Measurements from ENCODE around the gene DOCK11.
A peak's percentile ranks its signal among the peaks of the same experiment; 100 is the strongest.
"Not testable (repeated sequence)": the region's sequence is repeated elsewhere in the genome, so short reads cannot be mapped to it uniquely, and the experiment has no call there.

Gene DOCK11

GRCh38 chrX:118495061-118495921, at the start of gene DOCK11:
Gene DOCK11, plus strand, starts transcription at chrX:118495815. Its CDS starts 157 bp downstream, at chrX:118495972.
- peak; percentile 73 for DNase-seq

GRCh38 chrX:118448273-118448783, 47.3 kb upstream of the DOCK11 start:
- DNase-seq: no peak

- no peak for DNase-seq
Observed at GRCh38 chrX:118455013-118455412, 40.6 kb upstream of the DOCK11 start.

DNA sequence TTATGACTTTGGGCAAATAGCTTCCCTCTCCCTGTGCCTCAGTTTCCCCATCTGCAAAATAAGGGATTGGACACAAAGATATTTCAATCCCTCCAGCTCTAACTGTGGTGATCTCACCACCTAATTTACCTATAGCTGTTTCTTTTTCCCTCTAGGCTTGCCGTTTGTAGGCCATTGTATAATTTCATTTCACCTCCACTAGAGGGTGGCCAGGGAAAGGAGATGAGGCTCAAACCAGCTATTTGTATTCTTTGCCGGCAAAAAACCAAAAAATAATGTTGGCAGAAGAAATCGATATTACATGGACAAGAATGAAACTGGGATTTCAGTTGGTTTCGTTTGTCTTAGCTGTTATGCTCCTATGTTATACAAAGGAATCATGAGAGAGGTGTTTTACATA, 36.1 kb upstream of the DOCK11 start:
- DNase-seq: no peak

DNA sequence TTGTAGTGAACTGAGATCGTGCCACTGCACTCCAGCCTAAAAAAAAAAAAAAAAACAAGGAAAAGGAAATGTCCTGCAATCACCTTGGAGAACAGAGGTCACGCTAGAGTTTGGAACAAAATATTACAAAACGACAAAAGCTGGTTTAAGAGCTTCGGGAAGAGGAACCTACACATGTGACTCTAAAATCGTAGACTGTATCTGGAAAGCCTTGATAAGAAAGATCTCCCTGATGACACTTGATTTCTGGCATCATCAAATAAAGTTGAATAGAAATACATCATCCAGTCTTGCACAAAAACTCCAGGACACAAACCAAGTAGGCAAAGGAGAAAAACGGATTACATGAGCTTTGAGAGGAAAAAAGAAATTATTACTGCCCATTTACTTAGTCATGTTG, 31.1 kb upstream of the DOCK11 start:
- DNase-seq: no peak

- no peak for DNase-seq
Observed at GRCh38 chrX:118468122-118468521, 27.5 kb upstream of the DOCK11 start.

GRCh38 chrX:118470721-118471347, 24.8 kb upstream of the DOCK11 start:
- DNase-seq: not testable (repeated sequence)

- DNase-seq: no peak
Observed at GRCh38 chrX:118474586-118474985, 21.0 kb upstream of the DOCK11 start.

GRCh38 chrX:118475903-118476302, 19.7 kb upstream of the DOCK11 start:
- DNase-seq: no peak

DNA sequence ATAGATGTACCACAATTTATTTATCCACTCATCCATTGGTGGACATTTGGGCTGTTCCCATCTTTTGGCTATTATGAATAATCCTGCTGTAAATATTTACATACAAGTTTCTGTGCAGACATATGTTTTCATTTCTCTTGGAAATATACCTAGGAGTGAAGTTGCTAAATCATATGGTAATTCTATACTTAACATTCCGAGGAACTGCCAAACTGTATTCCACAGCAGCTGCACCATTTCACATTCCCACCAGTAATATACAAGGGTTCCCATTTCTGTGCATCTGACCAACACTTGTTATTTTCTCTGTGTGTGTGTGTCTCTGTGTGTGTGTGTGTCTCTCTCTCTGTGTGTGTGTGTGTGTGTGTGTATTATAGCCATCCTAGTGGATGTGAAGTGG, 15.4 kb upstream of the DOCK11 start:
- no peak for DNase-seq

GRCh38 chrX:118482384-118482783, 13.2 kb upstream of the DOCK11 start:
- DNase-seq: not testable (repeated sequence)

DNA sequence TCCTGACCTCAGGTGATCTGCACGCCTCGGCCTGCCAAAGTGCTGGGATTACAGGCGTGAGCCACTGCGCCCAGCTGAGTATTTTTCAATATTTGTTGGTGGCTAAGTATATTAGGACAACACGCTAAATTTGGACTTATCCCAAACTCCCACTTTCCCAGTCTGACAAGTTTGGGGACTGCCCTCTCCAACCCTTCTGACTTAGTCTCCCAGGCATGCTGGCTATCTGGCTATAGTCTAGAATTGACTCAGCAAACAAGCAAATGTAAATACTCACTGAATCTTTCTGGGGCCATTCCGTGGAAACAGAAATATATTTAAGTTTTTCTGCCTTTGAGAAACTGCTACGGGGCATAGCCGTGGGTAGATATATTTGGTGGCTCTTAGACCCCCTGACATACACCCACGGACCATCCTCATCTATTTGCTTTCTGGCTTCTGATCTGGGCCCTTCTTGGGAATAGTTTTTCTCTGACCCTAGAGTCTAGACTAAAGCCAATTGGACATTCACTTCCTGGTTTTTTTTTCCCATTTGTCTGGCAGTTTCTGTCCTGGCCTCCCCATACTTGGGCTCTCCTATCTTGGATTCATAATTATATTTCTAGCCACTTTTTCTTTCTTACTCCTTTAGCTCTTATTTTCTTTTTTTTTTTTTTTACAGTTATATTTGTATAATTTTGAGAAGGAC, 11.3 kb upstream of the DOCK11 start:
- DNase-seq: no peak

DNA sequence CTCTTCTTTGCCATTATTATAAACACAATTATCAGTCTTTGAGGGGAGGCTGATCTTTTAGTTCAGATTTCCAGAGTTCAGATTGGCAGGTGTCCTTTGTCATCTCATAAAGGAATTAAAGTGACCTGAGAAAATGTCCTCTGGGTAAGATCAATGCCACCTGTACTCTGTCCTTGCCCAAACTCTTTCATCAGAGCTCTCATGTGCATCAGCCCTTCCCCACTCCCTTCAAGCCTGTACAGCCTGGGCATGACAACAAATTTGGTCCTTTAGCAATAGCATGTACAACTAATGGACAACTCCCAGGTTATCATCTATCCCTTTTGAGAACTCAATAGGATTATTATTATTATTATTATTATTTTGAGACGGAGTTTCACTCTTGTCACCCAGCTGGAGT, 8.9 kb upstream of the DOCK11 start:
- DNase-seq: not testable (repeated sequence)

GRCh38 chrX:118493016-118493415, 2.6 kb upstream of the DOCK11 start:
- DNase-seq: no peak

DNA sequence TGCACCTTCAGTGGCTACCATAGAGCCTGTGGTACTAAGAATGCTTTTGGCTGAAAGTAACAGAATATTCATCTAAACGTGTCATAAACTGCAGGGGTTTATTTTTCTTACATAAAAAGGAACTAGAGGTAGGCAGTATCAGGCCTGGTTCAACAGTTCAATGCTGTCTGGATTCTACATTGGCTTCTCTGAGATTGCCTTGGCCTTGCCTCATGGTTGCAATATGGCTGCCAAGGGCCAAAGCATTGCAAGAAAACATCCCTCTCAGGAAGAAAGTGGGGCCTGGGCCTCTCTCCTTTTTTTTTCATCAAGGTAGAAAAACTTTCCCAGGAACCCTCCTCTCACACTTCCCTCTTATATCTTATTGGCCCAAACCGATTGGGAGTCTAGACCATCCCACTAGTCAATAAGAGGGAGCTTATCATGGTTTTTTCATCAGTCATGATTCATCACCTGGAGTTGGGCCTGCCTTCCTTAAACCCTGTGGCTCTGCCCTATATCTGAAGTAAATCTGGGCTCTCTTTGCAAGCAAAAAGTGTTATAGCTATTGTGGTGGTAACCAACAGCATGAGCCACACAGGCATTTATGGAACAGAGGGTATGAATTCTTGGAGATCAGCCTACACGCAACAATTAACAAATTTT, 1.8 kb upstream of the DOCK11 start:
- no peak for DNase-seq

- DNase-seq: peak; percentile 69
Observed at GRCh38 chrX:118495958-118496762, 545 bp downstream of the DOCK11 start.

- DNase-seq: no peak
Observed at GRCh38 chrX:118496763-118497079, 1.1 kb downstream of the DOCK11 start.

- no peak for DNase-seq
Observed at GRCh38 chrX:118497180-118497818, 1.7 kb downstream of the DOCK11 start.

GRCh38 chrX:118498351-118498750, 2.7 kb downstream of the DOCK11 start:
- DNase-seq: no peak

- DNase-seq: no peak
Observed at GRCh38 chrX:118498755-118499154, 3.1 kb downstream of the DOCK11 start.

GRCh38 chrX:118499295-118499694, 3.7 kb downstream of the DOCK11 start:
- DNase-seq: no peak

All from stimulated activated CD4-positive, alpha-beta T cell treated with anti-CD3 and anti-CD28 coated beads, Interleukin-4, amount 100 ng/mL, for 1 hour (primary cell).